HepG2 (cell line): ENCODE data around the gene GCNT2. TPM values are rescaled to one million over a fixed set of nuclear protein-coding genes. Genes with fewer than 3 reads are reported as not detected.

Experiments used
- ATM ChIP-seq: fragments of 450-650 bp; IDR thresholded peaks from 2 replicates; pipeline ENCODE4 v1.7.1; 2017; ENCODE audit warnings: mild to moderate bottlenecking, borderline replicate concordance
- EHMT2 ChIP-seq: fragments of 200-600 bp; sonication (generic); IDR thresholded peaks from 2 replicates; pipeline ENCODE4 v1.7.0; 2017; ENCODE audit warnings: antibody characterized with exemption, low read depth, low read length, borderline replicate concordance
- EZH2 ChIP-seq: conservative IDR thresholded peaks from 2 replicates; pipeline ENCODE4 v1.6.1; 2012; ENCODE audit warnings: mild to moderate bottlenecking, low read depth, low read length, moderate library complexity
- FOXC1 ChIP-seq: sonication (generic); formaldehyde crosslinking; IDR thresholded peaks from 2 replicates; pipeline ENCODE4 v1.8.0; 2022; ENCODE audit warnings: mild to moderate bottlenecking, missing genetic modification reagents, borderline replicate concordance
- HHEX ChIP-seq: IDR thresholded peaks from 2 replicates; pipeline ENCODE4 v1.6.1; 2016; ENCODE audit warnings: control low read depth
- MZF1 ChIP-seq: sonication (generic); formaldehyde crosslinking; IDR thresholded peaks from 2 replicates; pipeline ENCODE4 v1.8.1; 2023; ENCODE audit warnings: mild to moderate bottlenecking, missing genetic modification reagents, borderline replicate concordance
- NFRKB ChIP-seq: fragments of 450-650 bp; IDR thresholded peaks from 2 replicates; pipeline ENCODE4 v1.6.1; 2017
- NR2F2 ChIP-seq: IDR thresholded peaks from 2 replicates; pipeline ENCODE4 v1.6.1; 2012; ENCODE audit warnings: low read depth, inconsistent platforms, borderline replicate concordance
- RFX3 ChIP-seq: IDR thresholded peaks from 2 replicates; pipeline ENCODE4 v1.6.1; 2016; ENCODE audit warnings: missing biosample characterization, missing genetic modification reagents
- RXRA ChIP-seq: sonication (generic); formaldehyde crosslinking; IDR thresholded peaks from 2 replicates; pipeline ENCODE4 v1.5.1; 2020; ENCODE audit warnings: missing genetic modification reagents
- SPEN ChIP-seq: sonication (generic); formaldehyde crosslinking; IDR thresholded peaks from 2 replicates; pipeline ENCODE4 v1.5.1; 2020; ENCODE audit warnings: low read depth, mild to moderate bottlenecking, missing genetic modification reagents
- ZC3H4 ChIP-seq: sonication (generic); formaldehyde crosslinking; IDR thresholded peaks from 2 replicates; pipeline ENCODE4 v1.4.0; 2020; ENCODE audit warnings: missing genetic modification reagents, borderline replicate concordance
- ZNF430 ChIP-seq: sonication (generic); formaldehyde crosslinking; IDR thresholded peaks from 2 replicates; pipeline ENCODE4 v1.9.0; 2021; ENCODE audit warnings: mild to moderate bottlenecking, missing genetic modification reagents
- ZNF816 ChIP-seq: sonication (generic); formaldehyde crosslinking; IDR thresholded peaks from 2 replicates; pipeline ENCODE4 v1.8.0; 2022; ENCODE audit warnings: missing genetic modification reagents, mild to moderate bottlenecking, borderline replicate concordance
- polyA plus RNA-seq, 8 experiments: library from polyadenylated mRNA; depleted of rRNA in 3 of 8; stranded (reverse) in 7 of 8; unstranded in 1 of 8; fragments of >200 nt; fragmentation: Illumina TruSeq in 4 of 8; extraction: Trizol in 4 of 8; gene quantifications; 2 replicates each; pipeline versions ENCODE4 v1.2.1 to v1.2.3, GENCODE V29; 2011 to 2016; ENCODE audit warnings: low read depth in 4 of 8, missing spikeins in 1 of 8, mixed read lengths in 1 of 8; ENCODE audit not compliant: insufficient read depth in 1 of 8
- total RNA-seq, 5 experiments: library from RNA; depleted of rRNA; stranded (reverse); fragments of >200 nt; fragmentation: Illumina TruSeq; extraction: Trizol; gene quantifications; 2 replicates each; pipeline ENCODE4 v1.2.3, GENCODE V29; 2016; ENCODE audit warnings: low read depth in 1 of 5
- TF ChIP-seq, protein P1 (sequence below): sonication (generic); formaldehyde crosslinking; IDR thresholded peaks from 2 replicates; pipeline ENCODE4 v1.4.0; 2020; ENCODE audit warnings: missing genetic modification reagents
- TF ChIP-seq, protein P2 (sequence below): sonication (generic); formaldehyde crosslinking; IDR thresholded peaks from 2 replicates; pipeline ENCODE4 v1.5.1; 2020; ENCODE audit warnings: missing genetic modification reagents, mild to moderate bottlenecking, borderline replicate concordance
- TF ChIP-seq, protein P3 (sequence below), 2 experiments: fragments of 450-650 bp in 1 of 2; sonication (generic) in 1 of 2; formaldehyde crosslinking in 1 of 2; IDR thresholded peaks; 2 replicates each; pipeline versions ENCODE4 v1.6.1 to v1.8.0; 2016 to 2022; ENCODE audit warnings: antibody characterized with exemption in 1 of 2, mild to moderate bottlenecking in 1 of 2, missing genetic modification reagents in 1 of 2
- TF ChIP-seq, protein P4 (sequence below): fragments of 450-650 bp; IDR thresholded peaks from 2 replicates; pipeline ENCODE4 v1.6.1; 2017

GCNT2 gene
- total and polyA plus RNA-seq, 2 of the 13 experiments (the other 11 are each of a cell fraction or from before 2014, with no cell fraction given): 11.8 to 31.9 TPM

DNA sequence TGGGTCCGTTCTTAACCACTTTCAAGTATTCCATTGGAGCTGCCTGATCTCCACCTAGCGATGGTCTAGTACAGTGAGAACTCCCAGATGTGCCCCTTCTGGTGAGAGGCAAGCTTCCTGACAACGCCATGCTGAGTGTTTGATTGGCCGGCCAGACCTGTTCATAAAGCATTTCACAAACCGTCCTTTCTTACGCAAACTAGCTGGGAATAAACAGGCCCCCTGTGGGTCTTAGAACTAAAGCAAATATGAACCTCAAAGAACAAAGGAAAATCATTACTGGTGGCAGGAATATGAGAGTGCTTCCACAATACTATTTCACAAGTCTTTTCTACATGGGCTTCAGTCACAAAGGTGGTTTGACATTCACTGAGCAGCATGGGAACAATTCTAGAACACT is 15.6 kb upstream of the GCNT2 start (continued):
- TF ChIP-seq, protein P1, sequence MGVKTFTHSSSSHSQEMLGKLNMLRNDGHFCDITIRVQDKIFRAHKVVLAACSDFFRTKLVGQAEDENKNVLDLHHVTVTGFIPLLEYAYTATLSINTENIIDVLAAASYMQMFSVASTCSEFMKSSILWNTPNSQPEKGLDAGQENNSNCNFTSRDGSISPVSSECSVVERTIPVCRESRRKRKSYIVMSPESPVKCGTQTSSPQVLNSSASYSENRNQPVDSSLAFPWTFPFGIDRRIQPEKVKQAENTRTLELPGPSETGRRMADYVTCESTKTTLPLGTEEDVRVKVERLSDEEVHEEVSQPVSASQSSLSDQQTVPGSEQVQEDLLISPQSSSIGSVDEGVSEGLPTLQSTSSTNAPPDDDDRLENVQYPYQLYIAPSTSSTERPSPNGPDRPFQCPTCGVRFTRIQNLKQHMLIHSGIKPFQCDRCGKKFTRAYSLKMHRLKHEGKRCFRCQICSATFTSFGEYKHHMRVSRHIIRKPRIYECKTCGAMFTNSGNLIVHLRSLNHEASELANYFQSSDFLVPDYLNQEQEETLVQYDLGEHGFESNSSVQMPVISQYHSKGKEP (CRISPR knock-in tag): no peak
- TF ChIP-seq ATM: no peak
- no peak for TF ChIP-seq MZF1
- no peak for TF ChIP-seq FOXC1
- no peak for TF ChIP-seq ZNF430
- TF ChIP-seq HHEX (CRISPR knock-in tag): peak; percentile 97
- peak; percentile 74; the same call in 1 of the 2 replicates for TF ChIP-seq EHMT2
- peak; percentile 70; the same call in 1 of the 2 replicates for TF ChIP-seq NR2F2
- no peak for TF ChIP-seq SPEN
- no peak for TF ChIP-seq ZC3H4 (CRISPR knock-in tag)
- TF ChIP-seq ZNF816 (CRISPR knock-in tag): no peak; the same call in 1 of the 2 replicates
- no peak for TF ChIP-seq NFRKB
- TF ChIP-seq EZH2: no peak
- TF ChIP-seq, protein P2, sequence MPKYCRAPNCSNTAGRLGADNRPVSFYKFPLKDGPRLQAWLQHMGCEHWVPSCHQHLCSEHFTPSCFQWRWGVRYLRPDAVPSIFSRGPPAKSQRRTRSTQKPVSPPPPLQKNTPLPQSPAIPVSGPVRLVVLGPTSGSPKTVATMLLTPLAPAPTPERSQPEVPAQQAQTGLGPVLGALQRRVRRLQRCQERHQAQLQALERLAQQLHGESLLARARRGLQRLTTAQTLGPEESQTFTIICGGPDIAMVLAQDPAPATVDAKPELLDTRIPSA (CRISPR knock-in tag): no peak
- no peak for TF ChIP-seq RFX3 (CRISPR knock-in tag)
- TF ChIP-seq, protein P3, sequence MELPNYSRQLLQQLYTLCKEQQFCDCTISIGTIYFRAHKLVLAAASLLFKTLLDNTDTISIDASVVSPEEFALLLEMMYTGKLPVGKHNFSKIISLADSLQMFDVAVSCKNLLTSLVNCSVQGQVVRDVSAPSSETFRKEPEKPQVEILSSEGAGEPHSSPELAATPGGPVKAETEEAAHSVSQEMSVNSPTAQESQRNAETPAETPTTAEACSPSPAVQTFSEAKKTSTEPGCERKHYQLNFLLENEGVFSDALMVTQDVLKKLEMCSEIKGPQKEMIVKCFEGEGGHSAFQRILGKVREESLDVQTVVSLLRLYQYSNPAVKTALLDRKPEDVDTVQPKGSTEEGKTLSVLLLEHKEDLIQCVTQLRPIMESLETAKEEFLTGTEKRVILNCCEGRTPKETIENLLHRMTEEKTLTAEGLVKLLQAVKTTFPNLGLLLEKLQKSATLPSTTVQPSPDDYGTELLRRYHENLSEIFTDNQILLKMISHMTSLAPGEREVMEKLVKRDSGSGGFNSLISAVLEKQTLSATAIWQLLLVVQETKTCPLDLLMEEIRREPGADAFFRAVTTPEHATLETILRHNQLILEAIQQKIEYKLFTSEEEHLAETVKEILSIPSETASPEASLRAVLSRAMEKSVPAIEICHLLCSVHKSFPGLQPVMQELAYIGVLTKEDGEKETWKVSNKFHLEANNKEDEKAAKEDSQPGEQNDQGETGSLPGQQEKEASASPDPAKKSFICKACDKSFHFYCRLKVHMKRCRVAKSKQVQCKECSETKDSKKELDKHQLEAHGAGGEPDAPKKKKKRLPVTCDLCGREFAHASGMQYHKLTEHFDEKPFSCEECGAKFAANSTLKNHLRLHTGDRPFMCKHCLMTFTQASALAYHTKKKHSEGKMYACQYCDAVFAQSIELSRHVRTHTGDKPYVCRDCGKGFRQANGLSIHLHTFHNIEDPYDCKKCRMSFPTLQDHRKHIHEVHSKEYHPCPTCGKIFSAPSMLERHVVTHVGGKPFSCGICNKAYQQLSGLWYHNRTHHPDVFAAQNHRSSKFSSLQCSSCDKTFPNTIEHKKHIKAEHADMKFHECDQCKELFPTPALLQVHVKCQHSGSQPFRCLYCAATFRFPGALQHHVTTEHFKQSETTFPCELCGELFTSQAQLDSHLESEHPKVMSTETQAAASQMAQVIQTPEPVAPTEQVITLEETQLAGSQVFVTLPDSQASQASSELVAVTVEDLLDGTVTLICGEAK (IDR thresholded peaks at IDR 0.05): no peak
- TF ChIP-seq, protein P3 (CRISPR knock-in tag; IDR thresholded peaks at IDR 0.05): 0 out of 2 replicates have a peak, but pooled peaks have one; percentile 39
- TF ChIP-seq, protein P4, sequence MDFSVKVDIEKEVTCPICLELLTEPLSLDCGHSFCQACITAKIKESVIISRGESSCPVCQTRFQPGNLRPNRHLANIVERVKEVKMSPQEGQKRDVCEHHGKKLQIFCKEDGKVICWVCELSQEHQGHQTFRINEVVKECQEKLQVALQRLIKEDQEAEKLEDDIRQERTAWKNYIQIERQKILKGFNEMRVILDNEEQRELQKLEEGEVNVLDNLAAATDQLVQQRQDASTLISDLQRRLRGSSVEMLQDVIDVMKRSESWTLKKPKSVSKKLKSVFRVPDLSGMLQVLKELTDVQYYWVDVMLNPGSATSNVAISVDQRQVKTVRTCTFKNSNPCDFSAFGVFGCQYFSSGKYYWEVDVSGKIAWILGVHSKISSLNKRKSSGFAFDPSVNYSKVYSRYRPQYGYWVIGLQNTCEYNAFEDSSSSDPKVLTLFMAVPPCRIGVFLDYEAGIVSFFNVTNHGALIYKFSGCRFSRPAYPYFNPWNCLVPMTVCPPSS: no peak
- peak; percentile 49; the same call in 1 of the 2 replicates for TF ChIP-seq RXRA (CRISPR knock-in tag)
